Fibroblast of pulmonary artery (primary cell): ENCODE measurements around the gene SPSB1.
A peak's percentile ranks its signal among the peaks of the same experiment; 100 is the strongest.

Experiments
- DNase-seq: peaks from one replicate; pipeline ENCODE4 v3.0.0-alpha.2; 2010; ENCODE audit warnings: low read depth
- H3K4me3 ChIP-seq: replicated peaks from 2 replicates; pipeline ENCODE4 v1.5.1; 2011; ENCODE audit warnings: low read depth, mild to moderate bottlenecking, control low read depth, low read length, moderate library complexity
- CTCF ChIP-seq: IDR thresholded peaks from 2 replicates; pipeline ENCODE4 v1.5.1; 2011; ENCODE audit warnings: mild to moderate bottlenecking, control low read depth, low read length, inconsistent platforms; ENCODE audit errors: missing control alignments

Gene SPSB1

GRCh38 chr1:9251501-9251900 lies 41.2 kb upstream of the SPSB1 start:
- DNase-seq, result no peak
- TF ChIP-seq CTCF, result no peak

GRCh38 chr1:9253004-9253403 lies 39.7 kb upstream of the SPSB1 start:
- H3K4me3 ChIP-seq, result no peak overlapping the region
- DNase-seq, result no peak
- TF ChIP-seq CTCF, result no peak

More at GRCh38 chr1:9251501-9251900, 41.2 kb upstream of the SPSB1 start:
- H3K4me3 ChIP-seq, result no peak overlapping the region

GRCh38 chr1:9253453-9254105 lies 39.1 kb upstream of the SPSB1 start:
- TF ChIP-seq CTCF, result no peak
- no peak overlapping the region for H3K4me3 ChIP-seq
- DNase-seq, result peak; percentile 72

GRCh38 chr1:9256332-9256731 lies 36.4 kb upstream of the SPSB1 start:
- no peak for DNase-seq
- no peak for TF ChIP-seq CTCF
- H3K4me3 ChIP-seq, result no peak overlapping the region

GRCh38 chr1:9257851-9258250 lies 34.8 kb upstream of the SPSB1 start:
- no peak for TF ChIP-seq CTCF
- DNase-seq, result no peak
- no peak overlapping the region for H3K4me3 ChIP-seq

GRCh38 chr1:9258629-9259028 lies 34.1 kb upstream of the SPSB1 start:
- H3K4me3 ChIP-seq, result no peak overlapping the region
- no peak for TF ChIP-seq CTCF
- DNase-seq, result no peak
